Retina (tissue), 1 donor: ENCODE results near the gene AGAP9.
A peak's percentile ranks its signal among the peaks of the same experiment; 100 is the strongest.

Source experiments
- DNase-seq: peaks from one replicate; pipeline ENCODE4 v3.0.0-alpha.2; 2016

The AGAP9 gene

DNA sequence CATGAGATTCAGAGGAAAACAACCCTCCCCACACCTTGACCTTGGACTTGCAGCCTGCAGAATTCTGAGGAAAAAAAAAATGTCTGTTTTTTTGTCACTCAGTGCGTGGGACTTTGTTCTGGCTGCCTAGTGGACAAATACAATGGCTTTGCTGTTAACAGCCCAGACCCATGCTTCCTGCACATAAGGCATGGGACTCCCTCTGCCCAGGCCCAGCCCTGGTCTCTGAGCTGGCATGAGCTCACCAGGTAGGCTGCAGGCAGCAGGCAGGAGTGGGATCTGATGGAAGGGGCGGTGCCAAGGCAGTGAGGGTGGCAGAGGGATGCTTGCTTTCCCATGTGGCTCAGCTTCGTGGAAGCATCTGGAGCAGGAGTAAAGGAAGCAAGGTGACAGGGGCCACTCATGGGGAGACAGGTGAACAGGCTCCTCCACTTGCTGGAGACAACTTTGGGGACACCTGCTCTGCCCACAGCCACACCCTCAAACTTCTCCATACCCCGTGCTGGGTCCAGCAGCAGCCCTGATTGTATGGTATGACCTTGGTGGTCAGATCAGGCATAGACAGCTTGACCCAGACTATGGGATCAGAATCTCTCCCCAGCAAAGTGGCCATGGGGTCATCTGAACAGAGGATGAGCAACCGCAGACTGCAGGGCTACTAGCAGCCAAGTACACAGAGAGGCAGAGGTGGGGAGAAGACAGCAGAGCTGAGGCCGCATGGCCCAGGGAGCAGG, 66.5 kb downstream of the AGAP9 start:
- DNase-seq, result peak; percentile 8

DNA sequence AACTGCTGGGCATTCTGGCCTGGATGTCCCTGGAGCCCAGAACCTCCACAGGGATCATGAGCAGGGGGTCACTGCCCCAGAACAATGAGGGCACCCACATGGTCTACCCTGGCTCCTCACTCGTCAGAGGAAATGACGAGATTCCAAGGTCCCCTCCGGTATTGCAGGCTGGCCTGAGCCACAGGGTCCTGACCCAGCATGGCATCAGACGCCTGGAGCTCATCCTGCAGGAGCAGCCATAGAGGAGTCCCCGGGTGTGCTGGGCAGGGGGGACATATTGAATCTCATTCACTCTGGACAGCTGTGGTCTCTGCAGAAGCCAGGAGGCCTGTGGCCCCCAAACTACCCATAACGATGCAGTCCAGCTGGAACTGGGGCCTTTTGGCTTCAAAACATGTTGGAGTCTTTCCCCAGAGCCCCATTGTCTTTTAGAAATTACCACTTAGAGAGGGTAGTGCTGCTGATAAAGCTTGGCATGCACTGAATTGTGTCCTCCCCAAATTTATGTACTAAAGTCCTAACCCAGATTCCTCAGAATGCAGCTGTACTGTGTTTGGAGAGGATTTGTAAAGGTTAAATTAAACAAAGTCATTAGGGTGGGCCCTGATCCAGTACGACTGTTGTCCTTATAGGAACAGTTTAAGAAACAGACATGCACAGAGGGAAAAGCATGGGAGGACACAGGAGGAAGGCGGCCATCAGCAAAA, 67.2 kb downstream of the AGAP9 start:
- DNase-seq, result peak; percentile 17

DNA sequence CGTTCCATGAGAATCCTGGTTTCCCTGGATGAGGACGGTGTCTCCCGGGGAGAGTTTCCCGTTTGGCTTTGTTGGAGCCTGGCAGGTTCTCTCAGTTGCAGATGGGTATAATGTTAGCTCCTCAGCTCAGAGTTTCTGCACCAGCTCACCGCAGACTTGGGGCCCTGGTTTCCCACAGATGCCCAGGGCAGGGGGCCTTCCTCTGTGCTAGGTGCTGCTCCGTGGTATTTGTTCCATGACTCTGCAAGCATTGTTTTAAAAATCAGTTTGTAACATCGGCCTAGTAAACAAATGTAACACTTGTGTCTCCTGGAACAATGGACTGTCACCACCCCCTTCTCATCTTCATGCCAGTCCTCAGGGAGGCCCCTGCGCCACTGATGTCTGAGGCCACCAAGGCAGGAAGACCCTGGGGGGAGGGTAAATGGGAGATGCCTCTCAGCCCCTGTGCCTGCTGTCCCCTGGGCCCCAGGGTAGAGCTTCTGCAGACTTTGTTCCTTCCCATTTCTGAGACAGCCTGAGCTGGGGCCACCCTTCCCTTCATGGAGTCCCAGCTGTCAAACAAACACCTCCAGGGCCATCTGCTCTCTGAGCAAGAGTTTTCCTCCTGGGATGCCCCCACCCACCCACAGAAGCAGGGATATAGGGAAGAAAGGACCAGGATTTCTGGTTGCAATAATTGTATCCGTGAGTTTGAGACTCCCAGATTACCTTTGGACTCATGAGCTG, 67.9 kb downstream of the AGAP9 start:
- DNase-seq, result peak; percentile 16

DNA sequence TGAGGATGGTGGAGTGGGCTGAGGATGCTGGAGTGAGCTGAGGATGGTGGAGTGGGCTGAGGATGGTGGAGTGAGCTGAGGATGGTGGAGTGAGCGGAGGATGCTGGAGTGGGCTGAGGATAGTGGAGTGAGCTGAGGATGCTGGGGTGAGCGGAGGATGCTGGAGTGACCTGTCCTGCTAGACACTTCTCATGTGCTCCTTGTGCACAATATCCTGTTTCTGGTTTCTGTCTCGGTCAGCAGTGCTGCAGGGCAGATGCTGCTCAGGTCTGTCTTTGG, 68.7 kb downstream of the AGAP9 start:
- no peak for DNase-seq

DNA sequence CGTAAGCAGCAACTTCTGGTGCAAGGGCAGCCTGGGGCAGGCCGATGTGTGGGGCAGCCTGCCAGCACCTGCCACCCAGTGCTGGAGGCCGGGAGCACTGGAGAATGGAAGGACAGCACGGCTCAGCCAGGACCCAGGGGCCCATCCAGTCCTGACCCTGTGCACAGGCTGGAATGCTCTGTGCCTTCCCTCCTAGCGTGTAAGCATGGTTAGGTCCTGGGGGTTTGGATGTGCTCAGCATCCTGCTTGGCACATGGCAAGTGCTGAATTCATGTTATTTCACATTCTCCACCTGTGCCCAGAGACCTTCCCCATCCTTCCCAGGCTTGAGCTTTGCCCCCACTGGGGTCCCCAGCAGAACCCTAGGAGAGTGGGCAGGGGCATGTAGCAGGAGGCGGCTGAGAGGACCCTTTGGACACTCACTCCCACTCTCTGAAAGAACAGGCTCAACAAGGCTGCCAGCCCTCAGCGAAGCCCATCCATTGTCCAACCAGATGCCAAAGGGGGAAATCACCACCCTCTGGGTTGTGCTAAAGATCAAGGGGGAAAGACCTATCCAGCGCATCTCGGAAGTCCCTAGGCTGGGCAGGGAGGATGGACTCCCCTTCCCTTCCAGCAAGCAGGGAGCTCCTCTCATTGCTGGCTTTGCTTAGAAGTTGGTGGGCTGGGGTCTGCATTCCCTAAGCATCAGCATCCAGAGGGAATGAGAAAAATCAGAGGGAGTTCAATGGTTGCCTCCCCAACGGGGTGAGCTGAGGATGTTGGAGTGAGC, 69.2 kb downstream of the AGAP9 start:
- peak; percentile 20 for DNase-seq

DNA sequence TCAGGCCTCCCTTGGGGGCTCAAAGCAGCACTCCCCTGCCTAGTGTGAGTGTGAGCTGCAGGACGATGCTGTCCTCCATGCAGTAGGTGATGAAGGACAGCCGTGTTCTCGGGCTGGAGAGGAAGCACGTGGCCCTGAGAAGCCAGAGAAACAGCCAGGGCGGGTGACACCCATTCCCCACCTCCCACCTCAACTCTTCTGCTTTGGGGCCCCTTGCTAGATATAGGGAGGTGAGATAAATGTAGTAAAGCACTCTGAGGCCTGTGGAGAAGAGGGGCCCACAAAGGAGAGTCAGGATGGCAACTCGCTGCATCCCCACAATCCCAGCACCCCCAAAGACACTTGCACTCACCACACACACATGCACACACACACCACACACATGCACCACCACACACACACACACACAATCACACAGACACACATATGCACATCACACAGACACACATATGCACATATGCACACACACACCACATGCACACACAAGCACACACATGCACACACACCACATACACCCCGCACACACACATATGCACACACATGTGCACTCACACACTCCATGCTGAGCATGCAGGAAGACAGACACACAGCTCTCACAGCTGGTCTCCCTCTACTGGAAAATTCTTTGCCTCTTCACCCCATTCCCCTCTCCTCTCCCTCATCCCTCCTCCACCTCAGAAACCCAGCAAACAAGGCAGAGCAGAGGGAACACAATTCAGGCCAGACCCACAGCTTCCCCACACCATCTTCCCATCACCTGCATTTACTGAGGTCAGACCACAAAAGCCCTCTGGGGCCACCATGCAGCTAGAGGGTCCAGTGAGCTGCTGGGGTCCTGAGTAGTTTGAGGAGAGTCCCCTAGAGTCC, 70.1 kb downstream of the AGAP9 start:
- peak; percentile 21 for DNase-seq

DNA sequence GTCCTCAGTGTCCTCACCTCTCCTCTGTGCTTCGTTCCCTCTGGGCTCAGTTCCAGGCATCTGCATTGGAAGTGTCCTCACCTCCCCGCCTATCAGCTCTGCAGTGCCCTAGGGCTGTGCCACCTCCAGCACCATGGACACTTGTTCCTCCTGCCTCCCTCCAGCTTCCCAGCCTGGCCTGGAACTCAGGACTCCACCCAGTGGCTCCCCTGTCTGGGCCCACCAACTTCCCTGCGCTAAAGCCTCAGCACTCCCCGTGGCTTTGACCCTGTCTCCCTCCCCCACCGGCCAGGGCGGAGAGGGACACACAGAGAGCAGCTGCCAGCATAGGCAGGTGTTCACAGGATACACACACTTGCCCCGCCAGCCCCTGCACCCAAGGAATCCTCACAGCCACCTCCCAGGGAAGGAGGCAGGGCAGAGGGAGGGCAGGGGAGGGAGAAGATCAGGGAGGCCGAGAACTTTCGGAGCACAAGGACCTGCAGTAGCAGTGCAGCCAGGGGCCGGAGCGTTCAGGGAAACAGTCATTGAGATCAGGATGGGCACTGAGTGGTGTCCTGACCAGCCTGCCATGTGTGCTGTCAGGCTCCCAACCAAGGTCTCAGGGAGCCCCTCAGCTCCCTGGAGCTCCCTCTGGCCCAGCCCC, 70.8 kb downstream of the AGAP9 start:
- DNase-seq, result peak; percentile 24

DNA sequence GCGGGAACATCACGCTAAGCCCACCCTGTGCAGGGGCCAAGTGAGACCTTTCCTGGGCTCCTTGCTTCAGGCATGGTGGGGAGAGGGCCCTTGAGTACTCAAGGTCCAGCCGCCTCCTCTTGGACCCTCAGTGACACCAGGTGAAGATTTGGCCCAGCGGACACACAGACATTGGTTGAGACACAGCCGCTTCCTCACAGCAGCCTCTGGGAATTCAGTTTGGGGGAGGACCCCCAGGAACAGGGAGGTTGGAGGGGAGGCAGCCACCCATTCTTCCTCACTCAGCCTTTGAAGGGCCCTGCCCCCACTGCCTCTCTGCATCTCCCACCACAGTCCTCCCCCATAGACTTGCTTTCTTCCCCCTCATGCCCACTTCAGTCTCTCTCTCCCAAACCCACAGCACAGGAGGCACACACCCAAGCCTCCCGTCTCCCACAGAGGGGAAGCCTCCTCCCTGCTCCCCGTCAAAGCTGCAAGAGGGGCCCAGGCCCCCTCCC, 71.4 kb downstream of the AGAP9 start:
- DNase-seq, result no peak
